HG02610 (cell line): ENCODE results near the gene COL25A1.

Experiments used
- ATAC-seq: cut with Tn5 transposase; IDR thresholded peaks from one replicate; pipeline ENCODE4 v1.9.1; 2021; ENCODE audit warnings: mild to moderate bottlenecking, moderate library complexity; ENCODE audit not compliant: unreplicated experiment

Gene COL25A1

DNA sequence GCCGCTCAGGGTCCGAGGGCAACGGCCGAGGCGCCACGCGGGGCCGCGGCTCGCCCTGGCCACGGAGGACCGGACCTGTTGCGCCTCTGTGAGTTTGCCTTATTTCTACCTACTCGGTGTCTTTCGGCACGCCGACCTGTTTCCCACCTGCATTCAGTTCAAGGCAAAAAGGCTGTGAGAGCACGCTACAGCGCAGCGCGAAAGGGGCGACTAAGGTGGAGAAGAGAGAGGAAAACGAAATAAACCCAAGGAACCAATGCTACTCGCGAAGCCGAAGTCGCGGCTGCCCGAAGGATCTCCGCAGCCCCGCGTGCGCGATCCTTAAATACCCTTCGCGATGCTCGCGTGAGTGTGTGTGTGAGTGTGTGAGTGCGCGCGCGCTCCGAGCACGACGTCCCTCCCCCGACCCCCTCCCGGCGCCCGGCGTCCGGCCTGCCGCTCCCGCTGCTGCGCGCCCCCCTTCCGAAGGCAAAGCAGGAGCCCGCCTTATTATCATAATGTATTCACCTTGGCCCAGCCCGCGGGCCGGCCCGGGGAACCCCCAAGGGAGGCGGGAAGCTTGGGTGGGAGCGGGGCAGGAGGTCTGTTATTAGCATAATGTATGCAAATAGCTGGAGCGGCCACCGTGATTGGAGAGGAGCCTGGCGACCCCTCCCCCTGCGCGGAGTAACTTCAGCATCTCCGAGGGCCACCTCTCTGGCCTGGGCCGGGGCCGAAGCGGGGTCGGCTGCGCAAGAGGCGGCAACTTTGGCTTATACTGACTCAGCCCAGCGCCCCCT, at the start of gene COL25A1:
Gene COL25A1, minus strand, starts transcription at position 298 of the 779 bp plus-strand sequence.
- ATAC-seq, result no peak

DNA sequence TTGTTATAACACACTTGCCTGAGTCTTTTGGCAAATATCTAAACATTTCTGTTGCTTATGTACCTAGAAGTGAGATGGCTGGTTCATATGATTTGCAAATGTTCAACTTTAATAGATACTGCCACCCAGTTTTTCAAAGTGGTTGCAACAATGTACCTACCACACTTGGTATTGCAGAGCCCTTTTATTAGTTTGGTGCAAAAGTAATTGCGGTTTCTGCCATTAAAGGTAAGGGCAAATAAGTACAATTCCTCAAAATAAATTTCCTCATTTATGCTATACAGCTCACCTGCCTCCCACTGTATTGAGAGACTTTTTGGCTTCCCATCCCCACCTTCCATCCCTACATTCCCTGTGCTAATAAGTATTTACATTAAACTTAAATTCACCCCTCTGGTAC, 47.7 kb upstream of the COL25A1 start:
- no peak for ATAC-seq

DNA sequence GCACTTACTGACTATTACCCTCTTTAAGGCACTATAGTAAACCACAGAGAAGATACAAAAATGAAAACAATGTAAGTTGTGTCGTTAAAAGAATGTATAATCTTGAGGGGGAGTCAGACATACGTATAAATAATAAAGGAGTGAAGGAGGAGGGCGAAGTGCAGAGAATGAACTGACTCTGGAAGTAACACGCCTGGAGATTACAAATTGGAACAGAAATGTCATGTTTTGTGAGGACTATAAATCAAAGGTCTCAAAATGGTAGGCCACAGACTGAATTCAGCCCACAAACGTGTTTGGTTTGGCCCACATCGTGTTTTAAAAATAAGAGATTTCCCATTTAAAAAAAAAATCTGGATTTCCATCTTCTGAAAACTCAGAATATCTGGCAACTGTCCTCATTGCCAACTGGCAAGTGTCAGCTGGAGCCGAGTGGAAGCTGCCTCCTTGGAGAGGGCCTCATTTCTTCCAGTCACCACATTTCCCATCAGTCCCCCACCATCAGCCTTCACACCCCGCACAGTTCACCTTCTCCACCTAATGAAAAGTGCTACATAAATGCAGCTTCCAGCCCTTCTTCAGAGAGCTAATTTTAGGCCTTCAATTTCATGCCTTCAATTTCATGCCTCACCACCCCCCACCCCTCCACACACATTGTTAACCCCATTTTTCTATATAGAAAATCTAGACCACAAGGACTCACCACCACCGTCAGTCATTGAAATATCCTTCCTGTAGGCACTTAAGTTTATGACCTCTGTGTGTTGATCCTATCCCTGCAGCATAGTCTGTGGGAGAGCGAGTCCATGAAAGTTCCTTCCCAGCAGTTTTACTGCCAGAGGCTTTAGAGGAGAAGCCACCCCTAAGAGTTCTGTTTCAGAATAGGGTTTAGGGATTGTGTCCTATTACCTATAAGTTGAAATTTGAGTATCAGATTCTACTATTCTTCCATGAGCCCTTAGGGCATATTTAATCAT, 32.0 kb upstream of the COL25A1 start:
- ATAC-seq, result no peak

DNA sequence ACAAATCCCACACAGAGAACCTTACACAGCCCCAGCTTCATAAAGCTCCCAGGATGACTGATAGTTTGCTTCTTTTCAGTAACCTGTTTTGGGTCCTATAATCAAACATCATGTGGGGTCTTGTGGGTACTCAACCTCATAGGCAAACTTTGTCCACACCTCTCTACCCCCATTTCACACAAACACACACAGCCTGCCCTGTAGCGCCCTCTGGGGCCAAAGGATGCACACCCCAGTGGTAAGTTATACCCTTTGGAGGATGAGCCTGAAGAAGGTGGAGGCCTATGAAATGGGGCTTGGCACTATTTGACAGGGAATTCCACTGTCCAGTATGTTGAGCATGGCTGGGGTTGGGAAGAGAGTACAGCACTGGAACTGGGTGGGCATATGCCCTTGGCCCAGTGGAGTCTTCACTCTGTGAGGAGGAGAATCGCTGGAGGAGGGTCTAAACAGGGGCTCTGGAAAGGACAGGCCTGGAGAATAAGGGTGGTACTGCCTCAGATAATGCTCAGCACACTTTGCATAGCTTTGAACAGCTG, 30.5 kb upstream of the COL25A1 start:
- no peak for ATAC-seq

DNA sequence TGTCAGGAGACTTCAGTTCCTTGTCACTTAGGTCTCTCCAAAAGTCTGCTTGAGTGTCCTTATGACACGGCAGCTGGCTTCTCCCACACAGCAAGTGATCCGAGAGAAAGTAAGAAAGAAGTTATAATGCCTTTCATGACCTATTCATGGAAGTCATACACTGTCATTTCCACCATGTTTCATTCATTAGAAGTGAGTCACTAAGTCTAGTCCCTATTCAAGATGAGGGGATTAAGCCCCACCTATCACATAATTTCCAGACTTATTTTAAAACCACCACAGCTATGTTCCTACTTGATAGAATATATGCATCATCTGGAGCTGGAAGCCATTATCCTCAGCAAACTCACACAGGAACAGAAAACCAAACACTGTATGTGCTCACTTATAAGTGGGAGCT, 25.2 kb upstream of the COL25A1 start:
- no peak for ATAC-seq

DNA sequence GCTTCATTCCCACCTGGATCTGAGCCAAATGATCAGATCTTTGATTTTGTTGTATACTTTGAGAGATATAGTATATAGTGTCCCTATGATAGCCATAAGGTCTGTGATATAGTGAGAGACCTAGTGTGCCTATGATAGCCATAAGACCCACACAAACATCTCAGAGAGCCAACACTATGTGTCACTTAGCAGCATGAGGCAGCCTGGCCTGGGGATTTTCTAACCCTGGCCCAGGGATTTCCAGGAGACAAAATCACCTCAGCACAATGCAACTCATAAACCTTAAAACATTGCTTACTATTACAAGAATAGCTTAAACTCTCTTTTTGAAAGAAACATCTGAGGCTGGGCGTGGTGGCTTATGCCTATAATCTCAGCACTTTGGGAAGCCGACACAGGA, 23.2 kb upstream of the COL25A1 start:
- peak; percentile 67 for ATAC-seq

DNA sequence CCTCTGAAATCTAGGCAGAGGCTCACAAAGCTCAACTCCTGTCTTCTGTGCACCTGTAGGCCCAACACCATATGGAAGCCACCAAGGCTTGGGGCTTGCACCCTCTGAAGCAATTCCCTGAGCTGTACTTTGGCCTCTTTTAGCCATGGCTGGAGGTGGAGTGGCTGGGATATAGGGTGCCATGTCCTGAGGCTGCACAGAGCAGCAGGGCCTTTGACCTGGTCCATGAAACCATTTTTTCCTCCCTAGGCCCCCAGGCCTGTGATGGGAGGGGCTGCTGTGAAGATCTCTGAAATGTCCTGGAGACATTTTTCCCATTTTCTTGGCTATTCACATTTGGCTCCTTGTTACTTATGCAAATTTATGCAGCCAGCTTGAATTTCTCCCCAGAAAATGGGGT, 20.9 kb upstream of the COL25A1 start:
- ATAC-seq, result no peak

DNA sequence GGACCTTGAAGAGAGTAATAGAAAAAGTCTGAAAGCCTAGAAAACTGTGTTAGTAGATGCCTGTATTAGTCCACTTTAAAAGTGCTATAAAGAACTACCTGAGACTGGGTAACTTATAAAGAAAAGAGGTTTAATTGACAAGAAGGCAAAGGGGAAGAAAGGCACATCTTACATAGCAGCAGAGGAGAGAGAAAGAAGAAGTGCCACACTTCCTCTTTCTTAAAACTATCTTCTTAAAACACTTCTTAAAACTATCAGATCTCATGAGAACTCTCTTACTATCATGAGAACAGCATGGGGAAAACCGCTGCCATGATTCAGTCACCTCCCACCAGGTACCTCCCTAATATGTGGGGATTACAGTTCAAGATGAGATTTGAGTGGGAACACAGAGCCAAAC, 18.8 kb upstream of the COL25A1 start:
- ATAC-seq, result no peak

DNA sequence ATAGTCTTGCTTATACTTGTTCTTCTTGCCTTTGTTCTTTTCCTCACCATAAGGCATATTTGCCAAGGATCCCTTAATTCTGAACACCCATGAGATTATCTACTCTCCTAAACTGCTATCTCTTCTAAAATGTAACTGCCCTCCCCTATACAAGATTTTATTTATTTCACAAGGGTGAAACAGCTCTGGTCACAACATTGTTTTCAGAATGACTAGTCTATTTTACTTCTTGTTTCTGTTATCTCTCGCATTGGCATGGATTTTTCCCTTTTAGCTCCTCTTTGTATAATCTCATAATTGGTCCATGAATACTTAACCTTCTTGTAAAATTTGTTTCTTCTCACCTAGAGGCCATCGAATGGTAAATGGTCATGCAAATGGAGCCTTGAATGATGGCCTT, 17.2 kb upstream of the COL25A1 start:
- ATAC-seq, result peak; percentile 35

DNA sequence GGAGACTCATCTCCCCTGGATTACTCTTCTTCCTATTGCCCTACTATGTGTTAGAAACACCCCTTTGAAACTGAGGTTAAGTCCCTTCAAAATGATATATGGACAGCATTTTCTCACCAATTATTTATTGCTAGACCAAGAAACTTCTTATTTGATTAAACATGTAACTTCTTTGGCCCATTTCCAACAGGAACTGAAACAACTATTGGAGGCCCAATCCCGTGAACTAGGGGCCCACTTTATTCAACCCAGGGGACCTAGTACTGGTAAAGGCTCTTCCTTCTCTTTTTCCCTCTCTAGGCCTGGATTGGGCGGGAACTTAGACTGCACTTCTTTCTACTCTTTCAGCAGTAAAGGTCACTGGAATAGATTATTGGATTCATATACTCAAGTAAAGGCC, 16.7 kb upstream of the COL25A1 start:
- no peak for ATAC-seq

DNA sequence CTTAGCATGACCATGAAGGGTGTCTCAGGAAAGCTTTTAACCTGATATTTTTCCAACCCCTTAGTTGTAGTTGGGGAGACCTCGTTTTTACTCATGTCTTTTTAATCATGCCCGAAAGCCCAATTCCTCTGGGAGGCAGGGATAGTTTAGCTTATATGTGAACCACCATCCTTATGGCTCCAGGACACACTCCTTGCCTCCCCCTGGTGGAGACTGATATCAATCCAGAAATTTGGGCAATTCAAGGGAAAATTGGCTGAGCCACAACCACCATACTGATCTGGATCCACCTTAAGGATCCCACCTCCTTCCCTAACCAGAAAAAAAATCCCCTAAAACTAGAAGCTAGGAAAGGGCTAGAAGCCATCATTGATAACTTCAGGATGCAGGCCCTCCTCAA, 13.4 kb upstream of the COL25A1 start:
- no peak for ATAC-seq

DNA sequence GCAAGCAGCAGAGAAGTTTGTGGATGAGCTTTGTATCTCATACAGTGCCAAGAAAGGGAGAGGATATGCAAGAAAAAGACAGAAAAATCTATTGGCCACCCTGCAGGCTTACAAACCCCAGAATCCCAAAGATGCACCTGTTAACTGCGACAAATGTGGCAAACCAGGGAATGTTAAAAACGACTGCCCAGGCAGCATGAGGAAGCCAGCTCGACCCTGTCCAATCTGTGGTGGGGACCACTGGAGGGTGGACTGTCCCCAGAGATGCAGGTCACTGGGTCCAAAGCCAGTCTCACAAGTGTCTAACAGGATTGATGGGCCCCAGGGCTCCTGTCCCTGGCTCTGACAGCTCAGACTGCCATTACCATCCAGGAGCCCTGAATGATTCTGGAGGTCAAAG, 12.9 kb upstream of the COL25A1 start:
- ATAC-seq, result no peak

DNA sequence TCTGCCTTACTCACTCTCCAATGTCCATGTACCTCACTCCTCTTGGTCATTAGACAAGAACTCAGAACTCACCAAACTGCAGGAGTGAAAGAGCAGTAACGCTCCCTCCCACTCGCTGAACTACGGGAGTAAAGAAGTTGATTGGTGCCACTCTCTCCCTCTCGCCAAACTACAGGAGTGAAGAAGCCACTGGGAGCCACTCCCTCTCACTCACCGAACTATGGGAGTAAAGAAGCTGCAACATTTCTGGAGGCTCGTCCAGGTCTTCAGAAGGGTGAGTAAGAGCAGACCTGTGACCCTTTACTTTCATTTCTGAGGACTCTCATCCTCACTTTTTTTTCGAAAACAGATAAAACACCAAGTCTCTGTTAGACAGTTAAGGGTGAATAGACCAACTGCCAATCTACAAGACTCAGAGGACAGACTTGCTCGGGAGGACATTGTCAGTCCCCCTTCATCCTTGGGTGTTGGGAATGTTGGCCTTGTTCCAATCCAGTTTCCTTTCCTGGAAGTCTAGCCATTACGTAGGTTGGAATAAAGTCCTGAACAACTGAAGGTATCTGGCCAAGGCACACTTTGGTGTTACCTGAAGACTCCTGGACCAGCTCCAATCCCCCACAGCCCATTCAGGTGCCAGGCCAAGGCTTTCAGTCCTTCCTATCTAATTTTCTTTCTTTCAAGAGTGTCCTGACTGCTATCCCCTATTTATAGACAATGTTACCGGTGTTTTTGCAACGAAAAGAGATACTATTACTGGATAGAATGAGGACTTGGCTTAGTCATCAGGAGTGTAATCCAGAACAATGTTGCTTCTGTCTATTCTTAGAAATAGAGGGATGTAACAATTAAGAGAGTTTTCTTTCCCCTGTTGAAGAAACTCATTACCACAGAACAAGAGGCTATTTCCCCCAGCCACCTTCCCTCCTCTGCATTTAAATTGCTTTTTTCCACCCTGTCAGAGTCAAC, 11.0 kb upstream of the COL25A1 start:
- no peak for ATAC-seq

DNA sequence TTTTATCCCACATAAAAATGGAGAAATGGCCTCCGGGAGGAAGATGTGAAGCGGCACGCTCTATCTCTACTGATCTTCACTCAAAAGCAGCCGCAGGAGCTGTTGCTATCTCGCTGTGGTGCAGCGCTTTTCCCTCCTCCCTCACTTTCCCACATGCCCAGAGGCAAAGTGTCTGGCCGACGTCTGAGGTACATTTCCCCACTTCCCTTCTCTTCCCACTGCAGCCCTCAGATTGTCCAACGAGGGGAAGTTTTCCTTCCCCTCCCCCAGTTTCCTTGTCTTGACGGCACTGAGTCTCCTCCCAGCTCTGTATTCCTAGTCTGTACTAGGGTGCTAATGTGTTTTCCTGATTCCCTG, 660 bp upstream of the COL25A1 start:
- ATAC-seq, result no peak

DNA sequence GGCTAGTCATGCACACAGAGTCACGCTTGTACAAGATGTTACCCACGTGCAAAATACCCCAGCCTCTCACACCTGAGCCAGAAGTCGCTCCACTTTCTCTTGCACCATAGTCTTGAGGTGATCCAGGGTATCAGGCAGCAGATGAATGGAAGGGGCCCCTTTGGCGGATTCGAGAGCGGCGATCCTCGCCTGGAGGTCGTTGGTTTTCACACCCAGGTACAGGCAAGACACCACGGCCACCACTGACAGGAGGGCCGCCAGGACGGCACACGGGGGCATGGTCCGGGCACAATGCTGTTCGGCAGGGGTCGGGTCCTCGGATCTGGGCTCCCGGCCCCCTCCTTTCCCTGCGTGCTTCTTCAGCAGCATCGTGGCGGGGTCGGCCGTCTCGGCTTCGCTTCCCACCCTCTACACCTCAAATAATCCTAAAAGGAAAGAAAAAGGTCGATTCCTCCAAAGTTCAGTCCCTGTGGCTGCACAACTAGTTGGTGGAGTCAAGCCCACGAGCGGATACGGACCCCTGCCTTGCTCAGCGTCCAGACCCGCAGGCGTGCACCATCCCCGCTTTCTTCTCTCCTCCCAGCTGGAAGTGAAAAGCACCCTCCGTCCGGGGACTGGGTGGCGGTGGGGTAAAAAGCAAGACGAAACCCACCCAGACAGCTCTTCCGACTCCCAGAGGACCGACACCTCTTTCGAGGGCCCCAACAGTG, 652 bp downstream of the COL25A1 start:
- no peak for ATAC-seq

DNA sequence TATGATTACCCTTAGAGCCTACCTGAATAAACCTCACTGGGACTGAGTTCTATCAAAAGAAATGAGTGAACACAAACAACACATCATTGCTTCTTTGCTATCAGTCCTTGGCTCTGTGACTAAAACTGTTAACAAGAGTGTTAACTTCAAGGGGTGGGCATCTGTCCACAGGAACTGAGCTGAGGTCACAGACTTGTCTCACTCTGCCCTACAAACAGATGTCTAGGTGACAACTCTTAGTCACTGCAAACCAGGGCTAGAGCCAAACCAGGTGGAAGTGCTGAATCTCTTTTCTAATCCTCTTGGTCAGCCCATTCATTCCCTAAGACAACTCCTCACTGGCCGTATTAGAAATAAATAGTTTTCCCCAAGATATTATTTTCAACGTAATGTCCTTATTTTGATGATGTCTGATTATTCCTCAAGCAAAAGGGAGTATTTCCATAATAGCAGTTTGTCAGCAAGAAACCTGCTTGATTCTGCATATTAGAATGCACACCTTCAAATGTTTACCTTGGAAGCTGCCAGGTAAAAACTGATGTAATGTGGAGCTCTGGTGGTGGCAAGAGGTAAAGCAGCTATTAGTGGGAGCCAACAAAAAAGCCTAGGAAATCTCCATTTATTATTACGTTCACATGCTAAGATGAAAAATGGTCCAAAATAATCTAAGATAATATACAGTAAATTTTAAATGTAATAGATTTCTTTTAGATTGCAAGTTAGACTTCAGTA, 4.0 kb downstream of the COL25A1 start:
- peak; percentile 32 for ATAC-seq

DNA sequence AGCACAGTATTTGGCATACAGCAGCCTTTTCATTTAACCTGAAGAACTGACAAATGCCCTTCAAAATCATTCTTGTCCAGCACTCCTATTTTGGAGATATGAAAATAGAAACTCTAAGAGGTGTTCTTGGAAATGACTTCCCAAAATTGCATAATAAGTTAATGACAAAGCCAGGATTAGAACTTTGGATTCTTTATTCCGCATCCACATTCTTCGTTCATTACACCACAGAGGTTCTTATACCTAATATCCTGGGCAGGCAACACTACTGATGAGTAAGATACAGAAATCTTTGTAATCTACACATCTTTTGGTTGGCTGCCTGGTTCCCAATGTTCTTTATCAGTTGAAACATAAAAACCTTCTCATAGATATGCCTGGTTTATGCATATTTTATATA, 5.9 kb downstream of the COL25A1 start:
- no peak for ATAC-seq

DNA sequence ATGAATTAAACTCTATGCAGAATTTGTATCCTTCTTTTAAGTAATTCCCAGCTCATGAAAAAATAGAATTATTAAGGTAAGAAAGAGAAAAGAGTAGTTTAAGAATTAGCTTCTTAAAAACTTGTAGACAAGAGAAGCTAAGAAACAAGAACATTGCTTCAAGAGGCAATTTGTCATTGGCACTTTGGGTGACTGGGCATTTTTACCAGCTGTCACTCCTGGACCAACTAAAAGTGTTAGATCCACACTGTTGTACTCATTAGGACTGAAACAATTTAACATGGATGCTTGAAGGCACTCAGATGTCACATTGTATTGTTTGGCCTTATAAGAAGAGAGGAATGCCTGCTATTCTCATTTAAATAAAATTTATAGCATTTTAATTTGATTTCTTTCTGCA, 7.4 kb downstream of the COL25A1 start:
- no peak for ATAC-seq

DNA sequence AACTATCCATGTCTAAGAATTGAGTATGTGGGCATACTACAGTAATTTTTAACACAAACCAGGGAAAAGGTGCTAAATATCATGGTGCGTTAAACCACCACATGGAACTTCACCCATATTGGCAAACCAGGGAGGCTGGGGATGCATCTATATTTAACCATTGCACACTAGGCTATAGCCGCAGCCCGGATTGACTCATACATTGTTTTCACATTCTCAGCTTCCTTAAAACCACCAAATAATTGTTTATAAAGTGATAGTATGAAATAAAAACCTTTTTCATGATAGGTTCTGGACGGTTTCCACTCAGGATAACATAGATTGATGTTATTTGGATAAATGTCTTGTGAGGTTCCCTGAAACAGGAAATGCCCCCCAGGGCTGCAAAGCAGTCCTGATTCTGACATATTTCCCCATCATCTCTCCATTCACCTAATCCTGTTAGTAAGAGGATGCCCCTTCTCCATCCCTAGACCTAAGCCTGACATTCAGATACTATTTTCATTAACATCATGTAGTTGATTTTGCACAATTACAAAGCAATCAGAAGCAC, 7.9 kb downstream of the COL25A1 start:
- ATAC-seq, result no peak
